Fibroblast of villous mesenchyme (primary cell): ENCODE data around the gene PTPRJ. TPM values are rescaled to one million over a fixed set of nuclear protein-coding genes. Genes with fewer than 3 reads are reported as not detected.

Experiments
- DNase-seq: peaks from one replicate; pipeline ENCODE4 v3.0.0-alpha.2; 2010; ENCODE audit warnings: low read depth
- H3K4me3 ChIP-seq: 2 replicates; pipeline ENCODE4 v1.5.1; 2011; ENCODE audit warnings: low read depth, mild to moderate bottlenecking, low read length
- total RNA-seq: library from RNA; depleted of rRNA; stranded (reverse); fragments of >200 nt; gene quantifications from 2 replicates; pipeline ENCODE4 v1.2.3, GENCODE V29; 2012
- TF ChIP-seq, protein P1 (sequence below): IDR thresholded peaks from 2 replicates; pipeline ENCODE4 v1.5.1; 2012; ENCODE audit warnings: low read depth, mild to moderate bottlenecking, low read length; ENCODE audit not compliant: insufficient read depth

PTPRJ gene
- total RNA-seq, 1 donor, result 29.8 TPM

DNA sequence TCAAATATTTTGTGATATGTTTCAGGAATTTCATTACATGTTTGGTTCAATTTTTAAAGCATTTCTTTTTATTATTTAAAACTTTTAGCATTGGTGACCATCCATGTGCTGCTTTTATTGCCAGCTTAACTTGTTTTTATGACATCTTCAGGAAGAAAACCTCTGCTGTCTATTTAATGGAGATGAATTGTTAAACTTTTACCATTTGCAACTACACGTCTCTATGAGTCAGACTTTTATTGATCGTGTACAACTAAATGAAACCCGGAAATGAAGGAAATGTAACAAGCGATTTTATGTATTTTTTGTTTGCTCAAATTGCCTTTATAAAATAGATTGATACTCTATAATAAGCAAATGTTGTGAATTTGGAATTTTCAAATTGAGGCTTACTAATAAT, 113.0 kb downstream of the PTPRJ start:
- TF ChIP-seq, protein P1, sequence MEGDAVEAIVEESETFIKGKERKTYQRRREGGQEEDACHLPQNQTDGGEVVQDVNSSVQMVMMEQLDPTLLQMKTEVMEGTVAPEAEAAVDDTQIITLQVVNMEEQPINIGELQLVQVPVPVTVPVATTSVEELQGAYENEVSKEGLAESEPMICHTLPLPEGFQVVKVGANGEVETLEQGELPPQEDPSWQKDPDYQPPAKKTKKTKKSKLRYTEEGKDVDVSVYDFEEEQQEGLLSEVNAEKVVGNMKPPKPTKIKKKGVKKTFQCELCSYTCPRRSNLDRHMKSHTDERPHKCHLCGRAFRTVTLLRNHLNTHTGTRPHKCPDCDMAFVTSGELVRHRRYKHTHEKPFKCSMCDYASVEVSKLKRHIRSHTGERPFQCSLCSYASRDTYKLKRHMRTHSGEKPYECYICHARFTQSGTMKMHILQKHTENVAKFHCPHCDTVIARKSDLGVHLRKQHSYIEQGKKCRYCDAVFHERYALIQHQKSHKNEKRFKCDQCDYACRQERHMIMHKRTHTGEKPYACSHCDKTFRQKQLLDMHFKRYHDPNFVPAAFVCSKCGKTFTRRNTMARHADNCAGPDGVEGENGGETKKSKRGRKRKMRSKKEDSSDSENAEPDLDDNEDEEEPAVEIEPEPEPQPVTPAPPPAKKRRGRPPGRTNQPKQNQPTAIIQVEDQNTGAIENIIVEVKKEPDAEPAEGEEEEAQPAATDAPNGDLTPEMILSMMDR, result no peak
- no peak for DNase-seq
- H3K4me3 ChIP-seq, result no peak overlapping the region

DNA sequence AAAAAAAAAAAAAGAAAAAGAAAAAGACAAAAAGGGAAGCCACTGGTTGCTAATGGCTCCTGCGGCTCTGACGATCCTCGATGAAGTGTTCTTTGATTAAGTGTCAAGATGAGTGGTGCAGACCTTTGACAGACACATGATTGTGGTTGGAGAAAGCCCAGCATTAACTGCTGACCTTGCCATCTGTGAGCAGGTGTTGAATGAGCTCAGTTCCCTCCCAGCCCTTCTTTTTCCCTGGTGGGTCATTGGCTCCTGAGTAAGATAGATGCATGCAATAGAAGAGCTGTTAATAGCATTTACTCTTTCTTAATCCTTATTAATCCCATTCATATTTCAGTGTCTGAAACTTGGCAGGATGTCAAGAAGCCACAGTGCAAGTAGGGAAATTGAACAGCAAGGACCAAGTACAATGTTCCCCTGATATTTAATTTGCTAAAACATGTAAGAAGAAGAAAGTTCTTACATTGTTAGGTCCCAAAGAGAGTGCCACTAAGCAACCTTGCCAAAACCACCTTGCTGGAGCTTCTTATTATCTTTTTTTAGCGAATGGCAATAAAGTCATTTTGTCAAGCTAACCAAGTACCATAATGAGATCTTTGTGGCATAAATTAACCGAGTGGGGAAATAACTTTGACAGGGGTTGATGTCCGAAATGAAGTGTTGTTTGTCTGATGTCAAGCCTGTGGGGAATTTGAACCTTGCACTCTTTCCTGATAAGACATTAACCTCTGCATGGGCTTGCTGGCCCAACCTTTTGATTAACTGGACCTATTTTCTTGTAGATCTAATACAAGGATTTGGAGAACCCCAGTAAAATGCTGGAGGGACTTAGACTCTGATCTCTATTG, 113.7 kb downstream of the PTPRJ start:
- H3K4me3 ChIP-seq, result no peak overlapping the region
- TF ChIP-seq, protein P1, result no peak
- DNase-seq, result peak; percentile 52

DNA sequence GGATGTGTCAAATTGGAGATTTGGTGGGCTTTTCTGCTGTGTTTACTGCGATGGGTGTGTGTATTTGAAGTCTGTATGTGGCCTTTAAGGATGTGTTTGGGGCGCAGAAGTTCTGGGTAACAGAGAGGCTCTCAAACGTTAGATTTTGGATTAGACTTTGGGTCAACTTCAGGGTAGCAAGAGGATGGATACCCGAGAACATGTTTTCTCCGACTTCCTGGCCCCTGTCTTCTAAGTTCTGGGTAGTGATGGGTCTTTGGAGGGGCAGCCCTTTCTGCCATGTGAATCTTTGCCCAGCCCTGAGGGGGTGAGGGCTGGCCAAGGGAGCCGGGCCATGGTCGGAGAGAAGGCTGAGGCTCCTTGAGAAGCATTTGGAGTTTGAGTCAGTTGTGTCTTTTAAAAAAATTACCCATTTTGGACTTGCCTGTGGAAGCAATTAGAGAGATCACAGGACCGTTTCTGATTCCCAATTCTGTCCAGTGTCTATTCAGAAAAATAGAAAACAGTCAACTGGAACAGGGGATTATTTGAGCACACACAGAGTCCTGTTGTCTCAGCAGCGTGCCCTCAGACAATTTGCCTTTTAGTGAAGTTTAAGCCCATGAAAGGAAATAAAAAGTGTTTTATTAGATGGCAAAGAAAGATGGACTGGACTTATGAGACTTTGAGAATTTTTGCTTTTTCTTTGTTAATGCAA, 114.4 kb downstream of the PTPRJ start:
- TF ChIP-seq, protein P1, result no peak
- H3K4me3 ChIP-seq, result no peak overlapping the region

DNA sequence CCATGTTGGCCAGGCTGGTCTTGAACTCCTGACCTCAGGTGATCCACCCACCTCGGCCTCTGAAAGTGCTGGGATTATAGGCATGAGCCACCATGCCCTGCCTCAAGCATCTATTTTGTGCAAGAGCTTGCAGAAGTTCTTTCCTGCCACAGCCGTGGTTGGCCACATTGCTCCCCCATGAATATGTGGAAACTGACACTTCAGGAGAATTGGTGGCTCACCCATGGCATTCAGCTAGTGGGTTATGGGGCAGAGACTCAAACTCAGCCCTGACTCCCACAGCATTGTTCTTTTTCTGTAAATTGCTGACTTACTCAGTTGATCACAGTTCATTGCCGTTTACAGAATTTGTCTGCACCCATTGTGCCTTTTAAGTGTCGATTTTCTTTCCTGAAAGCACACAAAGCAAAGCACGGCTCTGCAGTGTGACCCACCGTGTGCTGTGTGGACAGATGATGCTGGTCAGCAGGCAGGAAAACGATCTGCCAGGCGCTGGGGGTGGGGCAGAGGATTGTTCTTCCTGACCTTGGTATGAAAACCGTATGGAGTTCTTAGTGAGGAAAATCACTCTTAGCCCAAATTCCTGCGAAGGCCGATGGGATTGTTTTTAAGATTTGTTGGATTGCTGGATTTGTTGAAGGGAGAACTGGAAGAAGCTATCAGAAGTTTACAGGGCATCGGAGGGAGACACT, 115.6 kb downstream of the PTPRJ start:
- no peak overlapping the region for H3K4me3 ChIP-seq
- TF ChIP-seq, protein P1, result no peak
- DNase-seq, result no peak

More for the DNA sequence above, 114.4 kb downstream of the PTPRJ start:
- DNase-seq, result no peak

DNA sequence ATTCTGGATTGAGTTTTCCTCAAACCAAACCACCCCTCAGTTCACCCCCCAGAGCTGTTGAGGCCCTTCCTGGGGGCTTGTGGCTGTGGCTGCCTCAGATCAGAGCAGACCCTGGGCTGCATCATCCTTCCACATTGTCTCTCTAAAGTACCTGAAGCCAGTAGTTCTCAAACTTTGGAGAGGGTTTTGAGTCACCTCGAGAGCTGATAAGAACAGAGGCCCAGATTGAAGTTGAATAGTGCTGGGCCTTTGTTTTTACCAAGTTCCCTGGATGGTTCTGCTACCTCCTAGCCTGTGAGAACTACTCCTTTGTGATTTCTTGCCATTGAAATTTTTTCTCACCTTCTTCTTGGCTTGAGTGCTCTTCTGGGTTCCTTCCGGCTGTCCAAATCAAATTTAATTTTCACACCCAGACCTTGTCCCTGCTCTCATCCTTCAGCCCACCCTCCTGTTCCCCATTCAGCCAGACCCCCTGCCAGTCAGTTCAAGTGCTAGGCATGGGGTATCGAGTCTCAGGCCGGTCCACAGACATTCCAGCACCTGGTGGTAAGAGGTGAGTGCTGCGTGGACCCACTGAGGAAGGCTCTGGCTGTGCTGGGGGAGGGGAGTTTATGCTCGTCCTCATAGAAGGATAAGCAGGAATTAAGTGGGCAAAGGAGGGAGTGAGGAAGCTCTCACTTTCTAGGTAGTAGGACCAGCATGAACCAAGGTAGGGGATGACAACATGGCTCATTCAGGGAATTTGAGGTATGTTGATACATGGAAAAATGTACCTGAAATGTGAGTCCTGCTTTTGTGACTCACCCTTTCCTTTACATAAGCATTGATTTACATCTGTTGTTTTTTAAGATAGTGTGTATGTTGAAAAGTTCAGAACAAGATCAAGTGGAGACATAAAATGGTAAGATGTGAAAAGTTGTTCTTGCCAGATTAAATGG, 116.5 kb downstream of the PTPRJ start:
- TF ChIP-seq, protein P1, result no peak
- DNase-seq, result no peak
- no peak overlapping the region for H3K4me3 ChIP-seq

DNA sequence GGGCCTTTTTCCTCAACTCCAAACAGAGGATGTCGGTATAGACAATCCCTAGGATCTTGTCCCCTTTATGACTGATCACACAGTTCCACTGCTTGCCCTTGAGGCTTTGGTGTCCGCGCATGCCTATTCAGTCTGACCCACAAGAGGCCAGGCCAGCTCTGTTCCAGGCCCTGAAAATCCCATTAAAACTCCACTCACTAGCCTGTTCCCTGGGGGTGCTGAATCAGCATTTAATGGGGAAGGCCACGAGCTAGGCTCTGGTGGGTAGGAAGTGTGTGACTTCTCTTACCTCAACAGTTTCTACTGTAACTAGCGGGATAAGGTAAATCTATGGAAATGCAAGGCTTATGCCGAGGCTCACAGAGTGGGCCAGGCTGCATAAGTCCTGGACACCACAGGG, 117.7 kb downstream of the PTPRJ start:
- TF ChIP-seq, protein P1, result no peak
- DNase-seq, result no peak
- no peak overlapping the region for H3K4me3 ChIP-seq
